Mesenchymal stem cell (in vitro differentiated cells and primary cell): ENCODE measurements around the gene CAMK4.
A peak's percentile ranks its signal among the peaks of the same experiment; 100 is the strongest.

Experiments
- DNase-seq: peaks from one replicate; pipeline ENCODE4 v3.0.0-alpha.2; 2013
- H2AFZ ChIP-seq: one replicate; pipeline ENCODE4 v1.6.1; 2013; ENCODE audit warnings: low read depth, mild to moderate bottlenecking, control low read depth, inconsistent platforms, low read length, moderate library complexity
- H2AK5ac ChIP-seq: 2 replicates; pipeline ENCODE4 v1.6.1; 2013; ENCODE audit warnings: low read length, moderate library complexity, mild to moderate bottlenecking, inconsistent platforms; ENCODE audit not compliant: severe bottlenecking
- H2BK120ac ChIP-seq: one replicate; pipeline ENCODE4 v1.6.1; 2013; ENCODE audit warnings: low read depth, mild to moderate bottlenecking, inconsistent platforms, low read length, moderate library complexity
- H2BK12ac ChIP-seq, 2 experiments: one replicate each; pipeline ENCODE4 v1.6.1; 2013; ENCODE audit warnings: inconsistent platforms in 2 of 2, low read length in 2 of 2, mild to moderate bottlenecking in 2 of 2, moderate library complexity in 2 of 2, control low read depth in 1 of 2
- H2BK15ac ChIP-seq: one replicate; pipeline ENCODE4 v1.6.1; 2013; ENCODE audit warnings: mild to moderate bottlenecking, low read depth, inconsistent platforms; ENCODE audit not compliant: poor library complexity, severe bottlenecking
- H2BK5ac ChIP-seq: 2 replicates; pipeline ENCODE4 v1.6.1; 2013; ENCODE audit warnings: low read depth, mild to moderate bottlenecking, low read length, control low read depth, inconsistent platforms; ENCODE audit not compliant: poor library complexity, severe bottlenecking
- H3K14ac ChIP-seq, 2 experiments: one replicate each; pipeline ENCODE4 v1.6.1; 2013; ENCODE audit warnings: inconsistent platforms in 2 of 2, low read length in 2 of 2, control low read depth in 1 of 2, mild to moderate bottlenecking in 1 of 2, moderate library complexity in 1 of 2
- H3K18ac ChIP-seq, 2 experiments: one replicate each; pipeline ENCODE4 v1.6.1; 2013; ENCODE audit warnings: inconsistent platforms in 2 of 2, low read length in 2 of 2, control low read depth in 1 of 2, low read depth in 1 of 2, mild to moderate bottlenecking in 1 of 2
- H3K23ac ChIP-seq, 2 experiments: one replicate each; pipeline ENCODE4 v1.6.1; 2013; ENCODE audit warnings: inconsistent platforms in 2 of 2, low read length in 2 of 2, mild to moderate bottlenecking in 2 of 2, moderate library complexity in 2 of 2, control low read depth in 1 of 2
- H3K27ac ChIP-seq: 2 replicates; pipeline ENCODE4 v1.5.1; 2013; ENCODE audit warnings: mild to moderate bottlenecking, moderate library complexity, low read length, control low read depth, inconsistent platforms; ENCODE audit not compliant: poor library complexity, severe bottlenecking
- H3K27me3 ChIP-seq, 2 experiments: 2 replicates each; pipeline versions ENCODE4 v1.6.1 to v1.7.0; 2013; ENCODE audit warnings: low read length in 2 of 2, mild to moderate bottlenecking in 2 of 2, moderate library complexity in 2 of 2, control low read depth in 1 of 2, inconsistent platforms in 1 of 2; ENCODE audit not compliant: control insufficient read depth in 1 of 2, insufficient read depth in 1 of 2
- H3K36me3 ChIP-seq, 2 experiments: 2 replicates each; pipeline versions ENCODE4 v1.6.1 to v1.7.0; 2013; ENCODE audit warnings: low read length in 2 of 2, control low read depth in 1 of 2, inconsistent platforms in 1 of 2, low read depth in 1 of 2, mild to moderate bottlenecking in 1 of 2; ENCODE audit not compliant: insufficient read depth in 2 of 2, control insufficient read depth in 1 of 2
- H3K4ac ChIP-seq, 2 experiments: one replicate each; pipeline ENCODE4 v1.6.1; 2013; ENCODE audit warnings: inconsistent platforms in 2 of 2, low read length in 2 of 2, mild to moderate bottlenecking in 2 of 2, moderate library complexity in 2 of 2, control low read depth in 1 of 2, low read depth in 1 of 2
- H3K4me1 ChIP-seq: 2 replicates; pipeline ENCODE4 v1.6.1; 2013; ENCODE audit warnings: low read depth, low read length, control low read depth; ENCODE audit not compliant: control insufficient read depth, insufficient read depth
- H3K4me2 ChIP-seq: 2 replicates; pipeline ENCODE4 v1.6.1; 2013; ENCODE audit warnings: low read length, mild to moderate bottlenecking, inconsistent platforms; ENCODE audit not compliant: poor library complexity, severe bottlenecking
- H3K4me3 ChIP-seq, 2 experiments: 2 replicates each; pipeline versions ENCODE4 v1.5.1 to v1.7.0; 2013; ENCODE audit warnings: low read length in 2 of 2, mild to moderate bottlenecking in 2 of 2, control low read depth in 1 of 2, low read depth in 1 of 2; ENCODE audit not compliant: insufficient read depth in 1 of 2
- H3K79me1 ChIP-seq: replicated peaks from 2 replicates; pipeline ENCODE4 v1.6.1; 2013; ENCODE audit warnings: mild to moderate bottlenecking, control low read depth, low read length, inconsistent platforms; ENCODE audit not compliant: poor library complexity, severe bottlenecking
- H3K9ac ChIP-seq: 2 replicates; pipeline ENCODE4 v1.7.0; 2013; ENCODE audit warnings: mild to moderate bottlenecking, low read length, moderate library complexity
- H3K9me3 ChIP-seq: 2 replicates; pipeline ENCODE4 v1.7.0; 2013; ENCODE audit warnings: mild to moderate bottlenecking, low read length; ENCODE audit not compliant: control insufficient read depth
- H4K8ac ChIP-seq: one replicate; pipeline ENCODE4 v1.6.1; 2013; ENCODE audit warnings: inconsistent platforms, mild to moderate bottlenecking, low read length, moderate library complexity
- H4K91ac ChIP-seq: one replicate; pipeline ENCODE4 v1.6.1; 2013; ENCODE audit warnings: mild to moderate bottlenecking, low read length, inconsistent platforms
- WGBS: methylation state at CpG from one replicate; pipeline ENCODE4 v1.1.7; 2013; ENCODE audit warnings: mixed read lengths; 5-methylcytosine and 5-hydroxymethylcytosine counted together

The CAMK4 gene

DNA sequence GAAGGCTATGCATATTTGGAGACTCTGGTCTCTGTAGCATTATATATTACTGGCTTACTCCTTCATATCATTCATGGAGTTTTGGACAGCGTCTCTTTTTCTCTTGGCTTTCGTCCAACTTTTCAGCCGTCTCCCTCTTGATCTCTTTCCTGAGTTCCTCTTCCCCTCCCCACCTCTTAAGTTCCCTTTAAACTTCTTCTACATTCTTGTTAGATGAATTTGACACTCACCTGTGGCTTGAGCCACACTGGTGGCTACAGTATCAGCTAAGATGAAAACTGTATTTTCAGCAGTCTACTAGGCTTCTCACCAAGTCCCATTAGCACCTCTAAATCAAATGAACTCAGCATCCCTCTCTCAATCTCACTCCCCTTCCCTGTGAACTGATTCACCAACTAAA is 160.0 kb downstream of the CAMK4 start:
- Histone ChIP-seq H3K9ac (no peak overlapping the region), H3K18ac (no peak overlapping the region), H3K79me1 (no peaks in the 10 kb centered on the region), H3K27ac (no peak overlapping the region), H2AK5ac (no peak overlapping the region), H3K27me3 (no peaks in the 10 kb centered on the region), H2BK12ac (no peak overlapping the region), H3K4me2 (no peak overlapping the region), H3K23ac (no peak overlapping the region), H4K91ac (no peak overlapping the region), H3K4me1 (no peaks in the 10 kb centered on the region), H2BK15ac (no peak overlapping the region), H2BK120ac (no peak overlapping the region), H3K9me3 (no peaks in the 10 kb centered on the region), H4K8ac (no peak overlapping the region), H3K4me3 (no peak overlapping the region), H3K4ac (no peak overlapping the region), H2BK5ac (no peak overlapping the region), H2AFZ (no peak overlapping the region), H3K36me3 (no peaks in the 10 kb centered on the region), H3K14ac (no peak overlapping the region)
- 71% methylated on average over 3 of the region's 3 CpGs for WGBS
- no peak for DNase-seq

DNA sequence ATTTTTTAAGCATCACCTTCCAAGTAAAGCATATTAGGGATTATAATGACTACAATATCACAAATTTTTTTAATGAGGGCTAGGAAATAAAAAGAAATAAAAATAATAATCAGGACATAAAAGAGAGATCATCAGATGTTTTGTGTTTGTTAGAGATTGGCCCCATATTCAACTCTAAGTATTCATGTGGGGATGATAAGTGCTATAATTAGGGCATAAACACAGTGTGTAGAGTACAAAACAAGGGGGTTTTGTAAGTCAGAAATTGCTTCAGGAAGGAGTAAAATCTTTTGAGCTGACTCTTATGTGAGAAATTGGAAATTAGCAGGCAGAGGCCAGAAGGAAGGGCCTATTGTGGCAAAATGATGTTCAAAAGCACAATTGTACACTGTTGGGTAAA is 160.9 kb downstream of the CAMK4 start:
- no peak for DNase-seq
- Histone ChIP-seq H3K27ac (no peak overlapping the region), H2BK15ac (no peak overlapping the region), H3K14ac (no peak overlapping the region), H4K8ac (no peak overlapping the region), H3K27me3 (no peaks in the 10 kb centered on the region), H3K4me1 (no peaks in the 10 kb centered on the region), H3K9me3 (no peaks in the 10 kb centered on the region), H3K18ac (no peak overlapping the region), H2BK12ac (no peak overlapping the region), H2BK120ac (no peak overlapping the region), H3K4ac (no peak overlapping the region), H2AFZ (no peak overlapping the region), H4K91ac (no peak overlapping the region), H3K4me2 (no peak overlapping the region), H3K23ac (no peak overlapping the region), H3K36me3 (no peaks in the 10 kb centered on the region), H3K4me3 (no peak overlapping the region), H3K79me1 (no peaks in the 10 kb centered on the region), H3K9ac (no peak overlapping the region), H2BK5ac (no peak overlapping the region), H2AK5ac (no peak overlapping the region)

DNA sequence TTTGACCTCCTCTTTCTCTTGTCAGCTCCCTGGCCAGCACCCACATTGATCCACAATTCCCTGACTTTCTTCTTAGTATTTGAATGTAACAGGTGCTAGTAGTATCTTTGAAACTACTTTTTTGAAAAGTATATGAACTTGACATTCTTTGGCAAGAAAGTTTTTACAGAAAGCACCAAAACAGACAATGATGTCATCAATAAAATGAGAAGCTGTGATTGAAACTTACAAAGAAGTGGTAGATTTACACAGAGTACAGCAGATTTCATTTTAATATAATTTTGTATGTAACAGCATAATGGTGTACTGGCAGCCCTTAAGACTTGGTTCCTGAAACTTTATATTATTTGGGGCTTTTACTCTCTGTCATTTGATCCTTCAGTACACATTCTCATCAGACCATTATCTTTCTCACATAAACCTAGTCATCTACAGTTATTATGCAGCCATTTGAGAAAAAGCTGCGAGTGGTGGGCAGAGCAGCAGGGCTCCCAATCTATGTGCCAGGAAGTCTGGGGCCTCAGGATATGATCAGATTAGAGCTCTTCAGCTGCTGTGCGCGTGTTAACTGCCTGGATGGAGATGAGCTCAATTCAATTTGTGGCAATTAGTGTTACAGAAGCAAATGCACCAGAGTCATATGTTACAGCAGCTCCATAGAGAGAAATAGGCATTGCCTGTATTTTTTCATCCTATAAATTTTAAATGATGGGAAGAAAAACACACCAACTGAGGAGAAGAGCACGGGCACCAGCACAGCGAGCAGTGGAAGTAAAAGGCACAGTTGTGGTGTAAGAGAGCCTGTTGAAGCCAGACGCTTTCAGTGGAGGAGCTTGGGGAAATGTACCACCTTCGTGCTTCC is 162.0 kb downstream of the CAMK4 start:
- no peak overlapping the region for H2BK12ac ChIP-seq
- H4K8ac ChIP-seq, result no peak overlapping the region
- H2BK120ac ChIP-seq, result no peak overlapping the region
- H3K36me3 ChIP-seq, result no peaks in the 10 kb centered on the region
- no peak overlapping the region for H2BK5ac ChIP-seq
- H3K14ac ChIP-seq, result no peak overlapping the region
- H3K4ac ChIP-seq, result no peak overlapping the region
- H3K4me3 ChIP-seq, result no peak overlapping the region
- H3K27ac ChIP-seq, result no peak overlapping the region
- peak overlapping the region in 1 of 2 experiments; percentile 11 for H3K18ac ChIP-seq
- no peak overlapping the region for H3K9ac ChIP-seq
- H2BK15ac ChIP-seq, result no peak overlapping the region
- DNase-seq, result no peak
- no peak overlapping the region for H4K91ac ChIP-seq
- H3K9me3 ChIP-seq, result no peaks in the 10 kb centered on the region
- no peaks in the 10 kb centered on the region for H3K4me1 ChIP-seq
- 86% methylated on average over 7 of the region's 7 CpGs for WGBS
- H3K23ac ChIP-seq, result peak overlapping the region in 1 of 2 experiments; percentile 23
- H2AK5ac ChIP-seq, result no peak overlapping the region
- no peaks in the 10 kb centered on the region for H3K27me3 ChIP-seq
- H3K4me2 ChIP-seq, result no peak overlapping the region
- no peaks in the 10 kb centered on the region for H3K79me1 ChIP-seq
- H2AFZ ChIP-seq, result no peak overlapping the region

DNA sequence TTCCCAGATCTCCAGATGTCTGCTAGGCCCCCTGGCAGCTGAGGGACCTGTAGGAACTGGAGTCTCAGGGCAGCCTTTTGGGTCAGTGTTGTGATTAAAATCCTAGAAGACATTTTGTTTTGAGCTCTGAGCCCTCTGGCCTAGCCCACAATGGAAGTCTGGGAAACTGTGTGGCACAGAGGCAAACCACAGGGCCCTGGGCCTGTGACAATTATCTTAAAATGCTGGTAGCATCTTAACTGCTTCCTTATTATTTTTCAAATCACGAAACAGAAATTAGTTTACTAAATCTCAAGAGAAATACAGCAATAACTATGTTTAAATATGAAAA is 162.6 kb downstream of the CAMK4 start:
- Histone ChIP-seq H2AK5ac (no peak overlapping the region), H3K4ac (no peak overlapping the region), H3K14ac (no peak overlapping the region), H4K91ac (no peak overlapping the region), H3K9me3 (no peaks in the 10 kb centered on the region), H3K79me1 (no peaks in the 10 kb centered on the region), H3K27ac (no peak overlapping the region), H3K18ac (peak overlapping the region in 1 of 2 experiments; percentile 11), H2AFZ (no peak overlapping the region), H3K27me3 (no peaks in the 10 kb centered on the region), H2BK12ac (no peak overlapping the region), H2BK15ac (no peak overlapping the region), H3K23ac (peak overlapping the region in 1 of 2 experiments; percentile 23), H2BK5ac (no peak overlapping the region), H3K36me3 (no peaks in the 10 kb centered on the region), H3K4me1 (no peaks in the 10 kb centered on the region), H4K8ac (no peak overlapping the region), H3K9ac (no peak overlapping the region), H2BK120ac (no peak overlapping the region), H3K4me2 (no peak overlapping the region), H3K4me3 (no peak overlapping the region)
- no peak for DNase-seq
- no CpG with 5 or more reads among the region's 1 CpG for WGBS
